Measurements from ENCODE around the gene PDE7B.

PDE7B gene

GRCh38 chr6:136093835-136094234, 242.3 kb downstream of the PDE7B start:
- TF ChIP-seq ZNF223 (tag by site-specific recombination; IDR thresholded peaks at IDR 0.05) (no peak), TRIM28 (IDR thresholded peaks at IDR 0.05; ENCODE audit: borderline replicate concordance, low read length) (peak; percentile 35; the same call in 1 of the 2 replicates), ZBTB49 (tag by site-specific recombination; IDR thresholded peaks at IDR 0.05; ENCODE audit: low read depth) (no peak), ZNF155 (tag by site-specific recombination; IDR thresholded peaks at IDR 0.05) (no peak), INSM2 (tag by site-specific recombination; IDR thresholded peaks at IDR 0.05) (no peak), YY2 (tag by site-specific recombination; IDR thresholded peaks at IDR 0.05) (no peak), ZSCAN18 (tag by site-specific recombination; IDR thresholded peaks at IDR 0.05) (no peak), REPIN1 (tag by site-specific recombination; IDR thresholded peaks at IDR 0.05; ENCODE audit: low read depth) (no peak), ZNF514 (tag by site-specific recombination; IDR thresholded peaks at IDR 0.05) (no peak), SETDB1 (IDR thresholded peaks at IDR 0.05; ENCODE audit: insufficient read length, low read length) (peak; percentile 52), ZNF391 (tag by site-specific recombination; IDR thresholded peaks at IDR 0.05; ENCODE audit: borderline replicate concordance, low read depth) (no peak), KLF16 (tag by site-specific recombination; IDR thresholded peaks at IDR 0.05) (no peak), ZFHX2 (tag by site-specific recombination; conservative IDR thresholded peaks at IDR 0.05) (no peak), BCL11A (tag by site-specific recombination; IDR thresholded peaks at IDR 0.05; ENCODE audit: low read depth) (no peak)
- no peak overlapping the region for H3K4me3 ChIP-seq (ENCODE audit: low read depth, low read length)
- POLR2A ChIA-PET = no interaction called here
- no peaks in the 10 kb centered on the region for H3K4me1 ChIP-seq (ENCODE audit: control insufficient read depth, insufficient read depth, low read length)
- H3K9me3 ChIP-seq (ENCODE audit: control insufficient read depth, insufficient read depth, low read depth, low read length) = no peaks in the 10 kb centered on the region
- no peak overlapping the region for H3K27ac ChIP-seq (ENCODE audit: extremely low read depth, low read depth, low read length)
- CTCF ChIA-PET = no interaction called here
- no peaks in the 10 kb centered on the region for H3K36me3 ChIP-seq (ENCODE audit: control insufficient read depth in 2 of 2, insufficient read depth in 1 of 2, low read length in 2 of 2)

- no peaks in the 10 kb centered on the region for H3K4me1 ChIP-seq (ENCODE audit: control insufficient read depth, insufficient read depth, low read length)
- TF ChIP-seq AEBP2 (tag by site-specific recombination; IDR thresholded peaks at IDR 0.05; ENCODE audit: borderline replicate concordance) = no peak
- no peak for TF ChIP-seq ZSCAN4 (tag by site-specific recombination; IDR thresholded peaks at IDR 0.05)
- TF ChIP-seq ZNF670 (tag by site-specific recombination; IDR thresholded peaks at IDR 0.05; ENCODE audit: low read depth) = no peak
- TF ChIP-seq ZNF266 (tag by site-specific recombination; IDR thresholded peaks at IDR 0.05; ENCODE audit: low read depth) = no peak
- TF ChIP-seq ZNF530 (tag by site-specific recombination; IDR thresholded peaks at IDR 0.05; ENCODE audit: low read depth) = no peak
- no peak for TF ChIP-seq ZNF114 (tag by site-specific recombination; IDR thresholded peaks at IDR 0.05)
- TF ChIP-seq BCL11B (tag by site-specific recombination; IDR thresholded peaks at IDR 0.05; ENCODE audit: low read depth) = no peak
- no peak for TF ChIP-seq SP3 (tag by site-specific recombination; IDR thresholded peaks at IDR 0.05)
- TF ChIP-seq ZSCAN16 (tag by site-specific recombination; IDR thresholded peaks at IDR 0.05) = no peak
- no peak for TF ChIP-seq ZBTB10 (tag by site-specific recombination; IDR thresholded peaks at IDR 0.05)
- no peak for TF ChIP-seq TCF7L2 (IDR thresholded peaks at IDR 0.05; ENCODE audit: borderline replicate concordance, low read depth, low read length)
Observed at GRCh38 chr6:136094812-136095211, 243.3 kb downstream of the PDE7B start.

More at GRCh38 chr6:136094812-136095211, 243.3 kb downstream of the PDE7B start:
- no peak overlapping the region for H3K4me3 ChIP-seq (ENCODE audit: low read depth, low read length)
- no peak overlapping the region for H3K27ac ChIP-seq (ENCODE audit: extremely low read depth, low read depth, low read length)
- ChIA-PET POLR2A (no interaction called here), CTCF (no interaction called here)
- no peaks in the 10 kb centered on the region for H3K36me3 ChIP-seq (ENCODE audit: control insufficient read depth in 2 of 2, insufficient read depth in 1 of 2, low read length in 2 of 2)
- no peaks in the 10 kb centered on the region for H3K9me3 ChIP-seq (ENCODE audit: control insufficient read depth, insufficient read depth, low read depth, low read length)

All from HEK293 (cell line).